ENCODE data around the gene SLC5A5.

GRCh38 chr19:17889609-17890214 is 18.0 kb downstream of the SLC5A5 start:
- no peak for TF ChIP-seq CTCF (IDR thresholded peaks at IDR 0.05)
- no peak for TF ChIP-seq POLR2A (IDR thresholded peaks at IDR 0.05)
